HepG2 (cell line): ENCODE results near the gene MARF1. TPM values are rescaled to one million over a fixed set of nuclear protein-coding genes. Genes with fewer than 3 reads are reported as not detected.
A peak's percentile ranks its signal among the peaks of the same experiment; 100 is the strongest.

ENCODE experiments used
- CREB1 ChIP-seq, 2 experiments: fragments of 450-650 bp in 1 of 2; IDR thresholded peaks; 2 replicates each; pipeline ENCODE4 v1.6.1; 2016 to 2017; ENCODE audit warnings: control low read depth in 1 of 2, mild to moderate bottlenecking in 1 of 2, missing compliant biosample characterization in 1 of 2, missing genetic modification characterization in 1 of 2
- ETV6 ChIP-seq: sonication (generic); formaldehyde crosslinking; conservative IDR thresholded peaks from 2 replicates; pipeline ENCODE4 v1.4.0; 2020; ENCODE audit warnings: missing genetic modification reagents
- FOXO1 ChIP-seq: sonication (generic); formaldehyde crosslinking; IDR thresholded peaks from 2 replicates; pipeline ENCODE4 v1.4.0; 2020; ENCODE audit warnings: missing genetic modification reagents
- MAFK ChIP-seq, 2 experiments: IDR thresholded peaks in 1 of 2; conservative IDR thresholded peaks in 1 of 2; 2 replicates each; pipeline ENCODE4 v1.6.1; 2011; ENCODE audit warnings: improper control_type of control experiment in 2 of 2, low read length in 2 of 2
- MTA3 ChIP-seq: sonication (generic); formaldehyde crosslinking; IDR thresholded peaks from 2 replicates; pipeline ENCODE4 v1.4.0; 2020; ENCODE audit warnings: missing genetic modification reagents
- TCF7L2 ChIP-seq: IDR thresholded peaks from 2 replicates; pipeline ENCODE4 v1.6.1; 2011; ENCODE audit warnings: mild to moderate bottlenecking, low read depth, low read length, moderate library complexity
- TSC22D2 ChIP-seq: sonication (generic); formaldehyde crosslinking; IDR thresholded peaks from 2 replicates; pipeline ENCODE4 v1.5.1; 2020; ENCODE audit warnings: missing genetic modification reagents, mild to moderate bottlenecking, borderline replicate concordance
- ZC3H13 ChIP-seq: sonication (generic); formaldehyde crosslinking; IDR thresholded peaks from 2 replicates; pipeline ENCODE4 v1.8.1; 2023; ENCODE audit warnings: mild to moderate bottlenecking, missing genetic modification reagents, moderate library complexity
- ZNF431 ChIP-seq: sonication (generic); formaldehyde crosslinking; IDR thresholded peaks from 2 replicates; pipeline ENCODE4 v1.9.0; 2022; ENCODE audit warnings: missing genetic modification reagents, low read depth, mild to moderate bottlenecking, borderline replicate concordance
- ZNF570 ChIP-seq: sonication (generic); formaldehyde crosslinking; IDR thresholded peaks from 2 replicates; pipeline ENCODE4 v1.4.0; 2020; ENCODE audit warnings: mild to moderate bottlenecking, missing genetic modification reagents, borderline replicate concordance
- ZSCAN20 ChIP-seq: sonication (generic); formaldehyde crosslinking; IDR thresholded peaks from 2 replicates; pipeline ENCODE4 v1.4.0; 2020; ENCODE audit warnings: missing genetic modification reagents, mild to moderate bottlenecking, borderline replicate concordance
- polyA plus RNA-seq, 8 experiments: library from polyadenylated mRNA; depleted of rRNA in 3 of 8; stranded (reverse) in 7 of 8; unstranded in 1 of 8; fragments of >200 nt; fragmentation: Illumina TruSeq in 4 of 8; extraction: Trizol in 4 of 8; gene quantifications; 2 replicates each; pipeline versions ENCODE4 v1.2.1 to v1.2.3, GENCODE V29; 2011 to 2016; ENCODE audit warnings: low read depth in 4 of 8, missing spikeins in 1 of 8, mixed read lengths in 1 of 8; ENCODE audit not compliant: insufficient read depth in 1 of 8
- total RNA-seq, 5 experiments: library from RNA; depleted of rRNA; stranded (reverse); fragments of >200 nt; fragmentation: Illumina TruSeq; extraction: Trizol; gene quantifications; 2 replicates each; pipeline ENCODE4 v1.2.3, GENCODE V29; 2016; ENCODE audit warnings: low read depth in 1 of 5
- TF ChIP-seq, protein P1 (sequence below): sonication (generic); formaldehyde crosslinking; IDR thresholded peaks from 2 replicates; pipeline ENCODE4 v1.9.0; 2021; ENCODE audit warnings: mild to moderate bottlenecking, missing genetic modification reagents
- TF ChIP-seq, protein P2 (sequence below): sonication (generic); formaldehyde crosslinking; IDR thresholded peaks from 2 replicates; pipeline ENCODE4 v1.9.0; 2021; ENCODE audit warnings: missing genetic modification reagents, mild to moderate bottlenecking, borderline replicate concordance
- TF ChIP-seq, protein P3 (sequence below): IDR thresholded peaks from 2 replicates; pipeline ENCODE4 v1.6.1; 2018; ENCODE audit warnings: missing genetic modification reagents
- TF ChIP-seq, protein P4 (sequence below): IDR thresholded peaks from 2 replicates; pipeline ENCODE4 v1.6.1; 2016; ENCODE audit warnings: low read depth

The MARF1 gene
- total and polyA plus RNA-seq, 2 of the 13 experiments (the other 11 are each of a cell fraction or from before 2014, with no cell fraction given): 8.7 to 20.7 TPM

DNA sequence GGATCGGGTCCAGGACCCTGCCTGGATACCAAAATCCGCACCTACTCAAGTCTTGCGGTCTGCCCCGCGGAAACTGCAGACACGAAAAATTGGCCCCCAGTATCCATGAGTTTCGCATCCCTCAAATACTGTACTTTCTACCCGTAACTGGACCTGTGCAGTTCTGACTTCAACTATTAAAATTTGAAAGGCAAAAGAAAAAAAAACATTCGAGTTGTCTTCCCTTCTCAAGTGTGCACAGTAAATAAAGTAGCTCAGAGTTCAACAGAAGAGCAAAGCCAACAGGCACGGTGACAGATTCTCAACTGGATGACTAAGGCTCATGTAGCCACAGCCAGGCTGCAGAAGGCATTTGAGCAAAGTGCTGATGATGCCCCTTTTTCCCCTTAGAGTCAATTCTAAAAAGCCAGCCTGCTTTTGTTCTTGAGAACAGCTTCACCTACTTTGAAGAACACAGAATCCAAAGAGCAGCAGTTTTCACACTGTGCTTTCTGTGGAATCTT is 32.5 kb downstream of the MARF1 start (continued):
- TF ChIP-seq, protein P1, sequence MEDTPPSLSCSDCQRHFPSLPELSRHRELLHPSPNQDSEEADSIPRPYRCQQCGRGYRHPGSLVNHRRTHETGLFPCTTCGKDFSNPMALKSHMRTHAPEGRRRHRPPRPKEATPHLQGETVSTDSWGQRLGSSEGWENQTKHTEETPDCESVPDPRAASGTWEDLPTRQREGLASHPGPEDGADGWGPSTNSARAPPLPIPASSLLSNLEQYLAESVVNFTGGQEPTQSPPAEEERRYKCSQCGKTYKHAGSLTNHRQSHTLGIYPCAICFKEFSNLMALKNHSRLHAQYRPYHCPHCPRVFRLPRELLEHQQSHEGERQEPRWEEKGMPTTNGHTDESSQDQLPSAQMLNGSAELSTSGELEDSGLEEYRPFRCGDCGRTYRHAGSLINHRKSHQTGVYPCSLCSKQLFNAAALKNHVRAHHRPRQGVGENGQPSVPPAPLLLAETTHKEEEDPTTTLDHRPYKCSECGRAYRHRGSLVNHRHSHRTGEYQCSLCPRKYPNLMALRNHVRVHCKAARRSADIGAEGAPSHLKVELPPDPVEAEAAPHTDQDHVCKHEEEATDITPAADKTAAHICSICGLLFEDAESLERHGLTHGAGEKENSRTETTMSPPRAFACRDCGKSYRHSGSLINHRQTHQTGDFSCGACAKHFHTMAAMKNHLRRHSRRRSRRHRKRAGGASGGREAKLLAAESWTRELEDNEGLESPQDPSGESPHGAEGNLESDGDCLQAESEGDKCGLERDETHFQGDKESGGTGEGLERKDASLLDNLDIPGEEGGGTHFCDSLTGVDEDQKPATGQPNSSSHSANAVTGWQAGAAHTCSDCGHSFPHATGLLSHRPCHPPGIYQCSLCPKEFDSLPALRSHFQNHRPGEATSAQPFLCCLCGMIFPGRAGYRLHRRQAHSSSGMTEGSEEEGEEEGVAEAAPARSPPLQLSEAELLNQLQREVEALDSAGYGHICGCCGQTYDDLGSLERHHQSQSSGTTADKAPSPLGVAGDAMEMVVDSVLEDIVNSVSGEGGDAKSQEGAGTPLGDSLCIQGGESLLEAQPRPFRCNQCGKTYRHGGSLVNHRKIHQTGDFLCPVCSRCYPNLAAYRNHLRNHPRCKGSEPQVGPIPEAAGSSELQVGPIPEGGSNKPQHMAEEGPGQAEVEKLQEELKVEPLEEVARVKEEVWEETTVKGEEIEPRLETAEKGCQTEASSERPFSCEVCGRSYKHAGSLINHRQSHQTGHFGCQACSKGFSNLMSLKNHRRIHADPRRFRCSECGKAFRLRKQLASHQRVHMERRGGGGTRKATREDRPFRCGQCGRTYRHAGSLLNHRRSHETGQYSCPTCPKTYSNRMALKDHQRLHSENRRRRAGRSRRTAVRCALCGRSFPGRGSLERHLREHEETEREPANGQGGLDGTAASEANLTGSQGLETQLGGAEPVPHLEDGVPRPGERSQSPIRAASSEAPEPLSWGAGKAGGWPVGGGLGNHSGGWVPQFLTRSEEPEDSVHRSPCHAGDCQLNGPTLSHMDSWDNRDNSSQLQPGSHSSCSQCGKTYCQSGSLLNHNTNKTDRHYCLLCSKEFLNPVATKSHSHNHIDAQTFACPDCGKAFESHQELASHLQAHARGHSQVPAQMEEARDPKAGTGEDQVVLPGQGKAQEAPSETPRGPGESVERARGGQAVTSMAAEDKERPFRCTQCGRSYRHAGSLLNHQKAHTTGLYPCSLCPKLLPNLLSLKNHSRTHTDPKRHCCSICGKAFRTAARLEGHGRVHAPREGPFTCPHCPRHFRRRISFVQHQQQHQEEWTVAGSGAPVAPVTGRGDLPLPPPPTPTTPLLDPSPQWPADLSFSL: no peak
- TF ChIP-seq TCF7L2 (no peak), ZNF431 (CRISPR knock-in tag) (no peak), CREB1 (IDR thresholded peaks at IDR 0.05) (no peak), CREB1 (CRISPR knock-in tag; IDR thresholded peaks at IDR 0.05) (peak; percentile 47; the same call in 1 of the 2 replicates), TSC22D2 (CRISPR knock-in tag) (no peak), MTA3 (CRISPR knock-in tag) (no peak), FOXO1 (CRISPR knock-in tag) (peak; percentile 75; the same call in 1 of the 2 replicates), ETV6 (CRISPR knock-in tag) (no peak), ZSCAN20 (CRISPR knock-in tag) (no peak), MAFK (conservative IDR thresholded peaks at IDR 0.05 in 1 of 2, IDR thresholded peaks at IDR 0.05 in 1 of 2; ENCODE audit: low read length in 2 of 2) (peak; percentile 95 to 98), ZC3H13 (no peak), ZNF570 (no peak)
- TF ChIP-seq, protein P2, sequence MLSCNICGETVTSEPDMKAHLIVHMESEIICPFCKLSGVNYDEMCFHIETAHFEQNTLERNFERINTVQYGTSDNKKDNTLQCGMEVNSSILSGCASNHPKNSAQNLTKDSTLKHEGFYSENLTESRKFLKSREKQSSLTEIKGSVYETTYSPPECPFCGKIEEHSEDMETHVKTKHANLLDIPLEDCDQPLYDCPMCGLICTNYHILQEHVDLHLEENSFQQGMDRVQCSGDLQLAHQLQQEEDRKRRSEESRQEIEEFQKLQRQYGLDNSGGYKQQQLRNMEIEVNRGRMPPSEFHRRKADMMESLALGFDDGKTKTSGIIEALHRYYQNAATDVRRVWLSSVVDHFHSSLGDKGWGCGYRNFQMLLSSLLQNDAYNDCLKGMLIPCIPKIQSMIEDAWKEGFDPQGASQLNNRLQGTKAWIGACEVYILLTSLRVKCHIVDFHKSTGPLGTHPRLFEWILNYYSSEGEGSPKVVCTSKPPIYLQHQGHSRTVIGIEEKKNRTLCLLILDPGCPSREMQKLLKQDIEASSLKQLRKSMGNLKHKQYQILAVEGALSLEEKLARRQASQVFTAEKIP (CRISPR knock-in tag): no peak
- TF ChIP-seq, protein P3, sequence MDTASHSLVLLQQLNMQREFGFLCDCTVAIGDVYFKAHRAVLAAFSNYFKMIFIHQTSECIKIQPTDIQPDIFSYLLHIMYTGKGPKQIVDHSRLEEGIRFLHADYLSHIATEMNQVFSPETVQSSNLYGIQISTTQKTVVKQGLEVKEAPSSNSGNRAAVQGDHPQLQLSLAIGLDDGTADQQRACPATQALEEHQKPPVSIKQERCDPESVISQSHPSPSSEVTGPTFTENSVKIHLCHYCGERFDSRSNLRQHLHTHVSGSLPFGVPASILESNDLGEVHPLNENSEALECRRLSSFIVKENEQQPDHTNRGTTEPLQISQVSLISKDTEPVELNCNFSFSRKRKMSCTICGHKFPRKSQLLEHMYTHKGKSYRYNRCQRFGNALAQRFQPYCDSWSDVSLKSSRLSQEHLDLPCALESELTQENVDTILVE (CRISPR knock-in tag): no peak
- TF ChIP-seq, protein P4, sequence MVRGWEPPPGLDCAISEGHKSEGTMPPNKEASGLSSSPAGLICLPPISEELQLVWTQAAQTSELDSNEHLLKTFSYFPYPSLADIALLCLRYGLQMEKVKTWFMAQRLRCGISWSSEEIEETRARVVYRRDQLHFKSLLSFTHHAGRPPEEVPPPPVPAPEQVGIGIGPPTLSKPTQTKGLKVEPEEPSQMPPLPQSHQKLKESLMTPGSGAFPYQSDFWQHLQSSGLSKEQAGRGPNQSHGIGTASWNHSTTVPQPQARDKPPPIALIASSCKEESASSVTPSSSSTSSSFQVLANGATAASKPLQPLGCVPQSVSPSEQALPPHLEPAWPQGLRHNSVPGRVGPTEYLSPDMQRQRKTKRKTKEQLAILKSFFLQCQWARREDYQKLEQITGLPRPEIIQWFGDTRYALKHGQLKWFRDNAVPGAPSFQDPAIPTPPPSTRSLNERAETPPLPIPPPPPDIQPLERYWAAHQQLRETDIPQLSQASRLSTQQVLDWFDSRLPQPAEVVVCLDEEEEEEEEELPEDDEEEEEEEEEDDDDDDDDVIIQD: peak; percentile 85
